Stimulated activated naive CD4-positive, alpha-beta T cell treated with Interleukin-2 at 50 U/mL for 16 hours (primary cell): ENCODE results near the gene H6PD.

Source experiments
- DNase-seq: peaks from one replicate; lab custom pipeline; 2025; lab: John Stamatoyannopoulos, UW

Gene H6PD, protein sequence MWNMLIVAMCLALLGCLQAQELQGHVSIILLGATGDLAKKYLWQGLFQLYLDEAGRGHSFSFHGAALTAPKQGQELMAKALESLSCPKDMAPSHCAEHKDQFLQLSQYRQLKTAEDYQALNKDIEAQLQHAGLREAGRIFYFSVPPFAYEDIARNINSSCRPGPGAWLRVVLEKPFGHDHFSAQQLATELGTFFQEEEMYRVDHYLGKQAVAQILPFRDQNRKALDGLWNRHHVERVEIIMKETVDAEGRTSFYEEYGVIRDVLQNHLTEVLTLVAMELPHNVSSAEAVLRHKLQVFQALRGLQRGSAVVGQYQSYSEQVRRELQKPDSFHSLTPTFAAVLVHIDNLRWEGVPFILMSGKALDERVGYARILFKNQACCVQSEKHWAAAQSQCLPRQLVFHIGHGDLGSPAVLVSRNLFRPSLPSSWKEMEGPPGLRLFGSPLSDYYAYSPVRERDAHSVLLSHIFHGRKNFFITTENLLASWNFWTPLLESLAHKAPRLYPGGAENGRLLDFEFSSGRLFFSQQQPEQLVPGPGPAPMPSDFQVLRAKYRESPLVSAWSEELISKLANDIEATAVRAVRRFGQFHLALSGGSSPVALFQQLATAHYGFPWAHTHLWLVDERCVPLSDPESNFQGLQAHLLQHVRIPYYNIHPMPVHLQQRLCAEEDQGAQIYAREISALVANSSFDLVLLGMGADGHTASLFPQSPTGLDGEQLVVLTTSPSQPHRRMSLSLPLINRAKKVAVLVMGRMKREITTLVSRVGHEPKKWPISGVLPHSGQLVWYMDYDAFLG

DNA sequence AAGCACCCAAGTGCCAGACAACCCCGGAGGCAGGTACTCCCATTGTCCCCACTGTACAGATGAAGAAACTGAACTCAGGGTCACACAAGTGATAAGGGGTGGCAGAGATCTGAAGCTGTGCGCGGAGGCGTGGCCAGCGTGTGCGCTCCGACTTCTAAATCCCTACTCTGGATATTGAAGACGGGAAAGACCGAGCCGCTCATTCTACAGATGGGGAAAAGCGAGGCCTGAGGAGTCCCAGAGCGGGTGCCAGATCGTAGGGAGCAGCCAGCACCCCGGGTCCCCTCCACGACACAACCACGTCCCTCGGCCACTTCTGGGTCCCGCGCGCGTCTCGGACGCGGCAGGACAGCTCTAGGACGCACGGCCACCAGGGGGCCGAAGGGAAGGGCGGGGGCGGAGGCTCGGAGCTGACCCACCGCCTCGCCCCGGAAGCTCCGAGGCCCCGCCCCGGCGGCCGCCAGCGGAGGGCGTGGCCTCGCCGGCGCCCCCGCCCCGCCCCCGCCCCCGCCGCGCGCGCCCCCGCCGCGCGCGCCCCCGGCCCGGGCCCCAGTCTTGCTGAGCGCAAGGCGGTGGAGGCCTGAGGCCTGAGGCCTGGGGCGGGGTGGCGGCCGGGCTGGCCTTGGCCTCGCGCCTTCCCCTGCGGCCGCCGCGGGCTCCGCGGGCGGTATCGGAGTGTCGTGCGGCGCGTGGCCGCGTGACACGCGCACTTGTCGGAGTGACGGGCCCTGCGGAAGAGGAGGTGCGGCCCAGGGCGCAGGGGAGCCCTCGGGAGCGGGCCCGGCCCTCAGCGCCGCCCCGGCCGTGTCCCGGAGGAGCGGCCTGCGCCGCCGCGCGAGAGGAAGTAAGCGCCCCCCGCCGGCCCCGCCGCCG lies at the start of gene H6PD:
H6PD (plus strand) TSS at position 552 of the 873 bp plus-strand sequence. CDS start 10,161 bp downstream, outside the sequence.
- DNase-seq = peak; percentile 69

DNA sequence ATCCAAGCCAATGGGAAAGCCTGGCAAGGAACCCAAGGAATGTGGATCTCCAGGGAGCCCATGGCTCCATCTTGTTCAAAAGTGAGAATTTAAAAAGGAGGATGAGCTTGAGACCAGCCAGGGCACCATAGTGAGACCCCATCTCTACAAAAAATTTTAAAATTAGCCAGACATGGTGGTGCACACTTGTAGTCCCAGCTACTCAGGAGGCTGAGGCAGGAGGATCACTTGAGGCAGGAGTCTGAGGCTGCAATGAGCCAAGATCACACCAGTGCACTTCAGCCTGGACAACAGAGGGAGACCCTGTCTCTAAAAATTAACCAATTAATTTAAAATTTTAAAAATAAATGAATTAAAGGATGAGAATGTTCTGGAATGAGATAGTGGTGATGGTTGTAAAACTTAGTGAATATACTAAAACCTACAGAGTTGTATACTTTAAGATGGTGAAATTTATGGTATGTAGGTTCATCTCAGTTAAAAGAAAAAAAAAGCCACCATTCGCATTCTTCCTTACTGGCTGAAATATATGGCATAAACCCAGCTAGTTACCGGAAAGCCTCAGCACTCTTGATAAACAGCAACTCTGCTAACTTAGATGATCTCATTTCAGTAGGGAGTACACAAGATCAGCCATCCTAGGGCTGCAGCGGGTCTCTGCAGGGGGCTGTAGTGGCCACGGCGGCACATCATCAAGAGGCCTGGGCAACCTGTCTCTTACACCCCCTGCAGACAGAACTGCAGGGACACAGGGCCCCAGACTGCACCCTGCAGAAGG lies 48.3 kb upstream of the H6PD start:
- DNase-seq = no peak

DNA sequence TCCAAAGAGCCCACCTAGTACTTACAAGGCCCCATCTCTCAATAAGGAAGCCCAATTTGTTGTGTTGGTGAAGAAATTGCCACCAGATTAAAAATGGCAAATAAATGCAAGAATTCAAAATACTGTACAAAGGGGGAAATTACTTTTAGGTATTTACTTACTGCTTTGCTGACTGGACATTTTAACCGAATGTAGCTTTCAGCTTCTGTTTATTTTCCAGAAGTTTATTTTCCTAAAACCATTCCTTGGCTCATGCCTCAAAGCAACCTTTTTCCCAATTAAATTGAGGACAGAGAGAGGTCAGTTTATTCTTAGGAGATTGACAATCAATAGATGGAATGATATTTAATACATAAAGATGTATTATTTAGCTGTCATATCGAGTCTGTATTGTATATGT lies 47.6 kb upstream of the H6PD start:
- DNase-seq = no peak

DNA sequence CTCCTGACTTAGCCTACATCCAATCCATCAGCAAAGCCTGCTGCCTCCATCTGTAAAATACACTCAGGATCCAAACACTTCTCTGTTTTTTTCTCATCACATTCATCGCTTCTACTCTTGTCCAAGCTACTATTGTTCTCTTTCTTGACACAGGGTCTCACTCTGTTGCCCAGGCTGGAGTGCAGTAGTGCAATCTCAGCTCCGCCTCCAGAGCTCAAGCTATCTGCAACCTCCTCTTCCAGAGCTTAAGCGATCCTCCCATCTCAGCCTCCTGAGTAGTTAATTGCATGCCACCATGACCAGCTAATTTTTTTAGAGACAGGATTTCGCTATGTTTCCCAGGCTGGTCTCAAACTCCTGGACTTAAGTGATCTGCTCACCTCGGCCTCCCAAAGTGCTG lies 44.3 kb upstream of the H6PD start:
- no peak for DNase-seq

DNA sequence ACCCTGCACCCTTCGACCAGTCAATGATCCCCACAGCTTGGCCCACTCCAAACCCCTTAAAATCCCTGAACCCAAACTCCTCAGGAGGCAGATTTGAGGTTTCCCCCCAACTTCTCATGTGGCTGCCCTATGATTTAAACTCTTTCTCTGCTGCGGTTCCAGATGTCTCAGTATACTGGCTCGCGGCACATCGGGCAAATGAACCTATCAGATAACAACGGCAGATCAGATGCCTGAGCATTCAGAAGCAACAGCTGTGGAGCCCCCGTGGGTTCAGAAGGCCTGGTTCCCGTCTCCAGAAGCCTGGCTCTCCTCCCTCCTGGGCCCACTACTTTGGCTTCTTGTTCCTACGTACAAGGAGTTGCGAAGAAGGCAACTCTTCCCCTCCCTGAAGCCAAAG lies 43.3 kb upstream of the H6PD start:
- DNase-seq = no peak

DNA sequence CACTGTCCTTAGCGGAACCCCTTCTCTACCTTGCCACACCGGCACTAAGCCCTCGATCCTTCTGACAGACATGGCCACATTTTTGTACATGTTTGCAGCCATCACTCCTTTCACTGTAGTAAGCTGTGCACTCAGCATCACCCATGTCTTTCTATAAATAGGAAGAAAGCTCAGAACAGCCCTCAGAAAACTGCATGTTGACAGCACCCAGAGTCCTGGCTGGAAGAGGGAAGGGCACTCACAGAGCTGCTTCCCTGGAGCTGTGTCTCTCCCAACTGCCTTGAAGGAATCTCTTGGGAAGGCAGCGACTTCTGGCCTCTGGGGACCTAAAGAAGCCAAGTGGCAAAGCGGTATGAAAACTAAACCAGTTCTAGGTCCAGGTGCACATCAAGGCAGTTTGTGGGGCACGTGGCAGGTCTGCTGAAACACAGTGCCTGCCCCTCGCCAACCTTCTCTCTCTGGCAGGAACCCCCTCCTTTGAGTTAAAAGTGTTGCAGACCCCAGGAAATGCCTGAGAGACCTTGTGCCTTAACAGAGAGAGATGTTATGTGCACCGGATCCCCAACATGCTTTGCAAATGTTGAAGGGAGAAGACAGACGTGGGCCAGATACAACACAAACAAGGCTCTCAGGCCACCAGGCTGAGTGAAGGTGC lies 41.9 kb upstream of the H6PD start:
- no peak for DNase-seq

DNA sequence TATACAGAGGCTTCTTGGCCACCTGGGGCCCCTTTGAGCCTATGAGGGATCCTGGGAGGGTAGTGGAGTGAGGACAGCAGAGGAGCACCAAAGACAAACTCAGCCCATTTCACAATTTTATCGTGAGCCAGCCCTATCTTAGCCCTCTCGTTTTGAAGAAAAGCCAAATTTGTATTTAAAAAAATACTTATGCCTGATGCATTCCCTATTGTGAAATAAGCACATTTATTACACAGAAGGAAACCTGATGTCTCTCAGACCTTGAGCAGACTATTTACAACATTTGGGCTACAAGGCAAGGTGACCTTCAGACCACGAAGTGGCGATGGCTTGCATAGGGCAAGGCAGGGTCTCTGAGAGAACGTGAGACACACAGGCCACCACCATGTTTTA lies 41.3 kb upstream of the H6PD start:
- no peak for DNase-seq

DNA sequence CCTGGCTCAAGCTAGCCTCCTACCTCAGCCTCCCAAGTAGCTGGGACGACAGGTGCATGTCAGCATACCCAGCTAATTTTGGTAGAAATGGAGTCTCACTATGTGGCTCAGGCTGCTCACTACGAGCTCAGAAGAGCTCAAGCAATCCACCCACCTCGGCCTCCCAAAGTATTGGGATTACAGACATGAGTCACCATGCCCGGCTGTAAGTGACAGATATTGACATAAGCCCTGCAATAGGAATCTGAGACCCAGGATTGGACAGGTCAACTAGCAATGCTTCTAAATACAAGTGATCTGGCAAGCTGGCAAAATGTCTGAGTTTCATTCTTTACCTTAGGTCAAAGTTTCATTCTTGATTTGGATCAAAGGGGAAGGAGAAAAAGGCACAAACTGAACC lies 40.5 kb upstream of the H6PD start:
- DNase-seq = no peak

DNA sequence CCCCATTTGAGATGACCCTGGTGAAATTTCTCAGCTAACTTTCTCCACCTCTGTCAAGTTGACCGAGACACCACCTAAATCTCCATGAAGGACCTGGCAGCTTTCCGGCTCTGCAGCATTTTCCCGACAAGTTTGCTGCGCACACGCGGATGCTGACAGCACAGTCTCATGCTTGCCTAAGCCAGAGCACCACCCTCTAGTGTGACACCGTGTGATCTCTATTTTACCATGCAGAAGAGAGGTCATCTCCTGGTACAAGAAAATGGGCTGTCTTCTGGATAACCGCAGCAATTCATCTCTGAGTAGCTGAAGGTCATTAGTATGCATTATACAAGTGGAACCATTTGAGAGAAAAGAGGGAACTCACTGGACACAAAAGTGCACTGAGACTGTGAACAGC lies 38.9 kb upstream of the H6PD start:
- DNase-seq = no peak

DNA sequence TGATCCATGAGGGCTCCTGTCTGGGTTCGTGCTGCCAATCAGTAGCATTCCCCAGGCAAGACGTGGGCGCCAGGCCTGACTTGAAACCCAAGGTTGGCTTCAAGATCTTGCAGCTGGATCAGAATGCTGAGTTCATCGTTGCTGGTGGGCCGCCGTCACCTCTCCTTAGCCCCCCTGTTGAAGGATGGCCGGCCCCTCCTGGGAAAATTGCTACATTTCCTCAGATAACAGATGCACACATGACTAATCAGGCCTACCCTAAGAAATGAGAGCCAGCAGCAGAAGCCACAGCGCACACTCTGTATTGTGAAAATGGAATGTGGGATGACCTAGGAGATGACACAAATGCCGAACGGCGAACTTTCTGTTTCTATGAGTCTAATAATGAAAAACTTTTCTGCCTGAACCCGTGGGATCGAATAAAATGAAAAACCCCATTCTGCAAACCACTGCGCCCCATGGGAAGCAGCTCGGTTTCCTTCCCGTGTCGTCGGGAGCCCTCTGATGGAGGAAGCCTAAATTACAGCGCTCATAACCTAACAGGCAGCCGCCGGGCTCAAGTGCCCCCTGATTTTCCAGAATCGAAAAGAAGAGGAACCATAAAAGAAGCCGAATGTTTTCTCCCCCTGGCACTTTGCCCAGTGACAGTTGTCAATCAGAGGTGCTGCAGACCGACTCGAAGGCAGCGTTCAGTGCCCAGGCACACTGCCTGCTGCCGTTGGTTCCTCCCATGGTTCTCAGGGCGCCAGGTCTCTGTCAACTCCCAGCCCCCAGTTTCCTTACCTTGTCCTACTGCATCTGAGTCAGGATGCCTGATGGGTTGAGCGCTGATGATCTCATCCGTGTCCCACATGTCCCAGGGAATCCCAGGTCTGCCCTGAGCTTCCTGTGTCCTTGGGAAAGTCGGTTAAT lies 38.2 kb upstream of the H6PD start:
- peak; percentile 58 for DNase-seq

DNA sequence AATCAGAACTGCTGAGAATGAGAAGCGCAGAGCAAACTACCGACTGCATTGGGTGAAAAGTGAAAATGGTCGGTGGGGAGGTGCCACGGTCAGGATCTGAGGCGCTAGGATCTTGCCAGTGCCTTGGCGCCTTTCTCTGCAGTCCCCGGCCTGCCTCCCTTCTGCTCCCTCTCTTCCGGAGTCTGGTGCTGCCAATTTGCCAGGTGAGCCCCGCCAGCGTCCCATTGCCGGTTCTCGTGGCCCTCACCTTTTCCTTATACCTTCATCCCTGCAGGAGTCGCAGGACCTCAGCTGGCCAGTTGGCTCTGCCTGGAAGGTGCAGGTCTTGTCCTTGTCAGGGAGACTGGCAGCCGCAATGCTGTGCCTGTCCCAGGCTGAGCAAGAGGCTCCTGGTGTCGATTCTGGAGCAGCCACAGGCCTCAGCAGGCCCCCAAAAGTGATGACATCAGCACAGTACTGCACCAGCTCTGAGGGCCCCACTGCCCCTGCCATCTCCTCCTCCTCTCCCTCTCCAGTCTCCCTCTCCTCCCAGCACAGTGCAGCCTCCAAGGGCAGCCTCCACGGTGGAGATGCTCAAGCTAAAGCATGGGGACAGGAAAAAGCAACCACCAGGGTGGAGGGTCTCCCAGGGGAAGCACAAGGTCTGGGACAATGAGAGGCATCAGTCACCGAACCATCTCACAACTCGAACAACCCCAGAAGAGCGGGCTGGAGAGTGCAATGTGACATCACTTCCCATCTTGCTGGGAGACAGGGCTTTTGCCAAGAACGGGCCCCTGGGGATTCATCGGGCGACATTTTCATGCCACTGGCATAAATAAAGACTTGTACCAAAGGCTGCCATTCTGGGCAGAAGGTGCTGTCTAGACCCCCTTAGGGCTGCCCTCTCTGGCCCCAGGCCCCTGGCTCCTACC lies 37.1 kb upstream of the H6PD start:
- no peak for DNase-seq

DNA sequence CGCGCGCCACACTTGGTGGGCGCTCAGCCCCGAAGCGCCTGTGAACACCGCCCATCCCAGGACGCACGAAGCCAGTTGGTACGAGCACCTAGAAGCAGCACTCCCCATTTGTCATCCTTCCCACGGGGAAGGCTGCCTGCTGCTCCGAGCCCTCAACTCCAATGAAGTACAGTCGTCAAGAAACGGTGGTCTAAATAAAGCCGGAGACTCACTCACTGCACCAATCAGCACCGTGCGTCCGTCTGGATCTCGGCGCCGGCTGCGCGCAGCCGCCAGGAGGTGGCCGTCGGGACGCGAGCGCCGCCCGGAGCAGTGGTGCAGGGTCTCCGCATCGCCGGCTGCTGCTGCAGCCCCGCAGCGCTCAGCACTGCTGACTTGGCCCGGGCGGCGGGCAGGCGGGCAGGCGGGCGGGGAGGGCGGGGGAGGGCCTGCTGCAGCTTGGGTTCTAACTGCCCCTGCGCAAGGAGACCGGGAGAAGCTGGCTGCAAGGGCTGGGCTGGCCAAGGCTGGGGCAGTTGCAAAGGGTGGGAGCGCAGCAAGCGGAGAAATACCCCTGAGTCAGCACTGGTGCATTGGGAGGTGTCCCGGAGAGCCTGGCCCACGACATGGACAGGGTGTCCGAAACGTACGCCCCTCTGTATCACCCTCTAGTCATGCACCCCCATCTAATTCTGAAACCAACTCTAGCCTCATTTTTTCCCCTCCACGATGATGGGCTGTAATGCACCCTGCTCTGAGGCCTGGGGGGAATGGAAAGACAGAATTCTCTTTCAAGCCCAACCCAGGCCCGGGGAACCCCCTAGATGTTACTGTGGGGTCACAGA lies 35.8 kb upstream of the H6PD start:
- DNase-seq = no peak

DNA sequence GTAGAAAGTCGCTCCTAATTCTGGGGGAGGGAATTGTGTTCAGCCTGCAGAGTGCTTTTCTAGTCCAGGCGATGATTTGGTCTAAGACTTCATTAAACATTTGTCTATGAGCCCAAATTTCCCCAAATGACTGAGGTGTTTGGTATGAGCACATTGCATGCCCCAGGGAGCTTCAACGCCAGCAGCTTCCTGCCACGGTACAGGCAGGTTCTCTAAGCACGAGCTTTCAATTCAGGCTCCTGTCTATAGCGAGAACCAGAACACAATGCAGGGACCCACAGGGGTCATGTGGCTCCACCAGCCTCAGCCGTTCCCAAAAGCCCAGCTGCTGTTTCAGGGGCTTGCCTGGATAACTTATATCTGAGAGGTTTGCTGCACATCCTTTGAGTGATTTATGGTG lies 34.1 kb upstream of the H6PD start:
- DNase-seq = no peak

DNA sequence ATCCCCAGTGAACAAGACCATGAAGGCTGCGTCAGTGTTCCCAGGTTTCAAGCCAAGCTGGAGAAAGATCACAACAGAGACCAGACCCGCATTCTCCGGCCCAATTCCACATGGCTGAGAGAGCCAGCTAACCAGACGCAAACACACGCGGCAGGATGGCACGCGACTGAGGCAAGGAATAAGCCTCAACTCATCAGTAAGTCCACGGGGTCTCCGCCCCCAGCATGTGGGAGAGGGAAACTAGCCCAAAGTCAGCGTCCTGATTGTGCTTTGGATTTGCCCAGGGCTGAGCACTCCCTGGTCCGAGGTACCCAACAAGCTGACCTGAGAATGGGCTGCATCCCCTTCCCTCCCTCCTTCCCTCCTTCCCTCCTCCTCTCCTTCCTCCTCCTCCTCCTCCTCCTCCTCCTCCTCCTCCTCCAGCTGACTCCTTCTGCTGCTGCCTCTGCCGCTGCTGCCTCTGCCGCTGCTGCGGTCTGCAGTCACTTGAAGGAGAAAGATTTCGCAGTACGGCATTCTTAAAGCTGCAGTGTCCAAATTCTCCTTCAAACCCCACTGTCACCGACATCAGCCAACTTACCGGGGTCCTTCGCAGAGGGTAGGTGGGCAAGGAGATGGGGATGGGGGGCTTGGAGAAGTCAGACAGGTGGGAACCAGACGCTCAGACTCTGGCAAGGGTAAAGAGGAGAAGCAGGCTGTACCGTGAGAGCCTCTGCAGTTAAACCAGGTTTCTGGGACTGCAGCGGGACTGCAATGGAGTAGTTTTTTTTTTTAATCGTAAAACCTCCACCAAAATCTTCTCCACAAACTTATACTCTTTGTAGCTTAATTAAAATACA lies 33.0 kb upstream of the H6PD start:
- DNase-seq = peak; percentile 13

DNA sequence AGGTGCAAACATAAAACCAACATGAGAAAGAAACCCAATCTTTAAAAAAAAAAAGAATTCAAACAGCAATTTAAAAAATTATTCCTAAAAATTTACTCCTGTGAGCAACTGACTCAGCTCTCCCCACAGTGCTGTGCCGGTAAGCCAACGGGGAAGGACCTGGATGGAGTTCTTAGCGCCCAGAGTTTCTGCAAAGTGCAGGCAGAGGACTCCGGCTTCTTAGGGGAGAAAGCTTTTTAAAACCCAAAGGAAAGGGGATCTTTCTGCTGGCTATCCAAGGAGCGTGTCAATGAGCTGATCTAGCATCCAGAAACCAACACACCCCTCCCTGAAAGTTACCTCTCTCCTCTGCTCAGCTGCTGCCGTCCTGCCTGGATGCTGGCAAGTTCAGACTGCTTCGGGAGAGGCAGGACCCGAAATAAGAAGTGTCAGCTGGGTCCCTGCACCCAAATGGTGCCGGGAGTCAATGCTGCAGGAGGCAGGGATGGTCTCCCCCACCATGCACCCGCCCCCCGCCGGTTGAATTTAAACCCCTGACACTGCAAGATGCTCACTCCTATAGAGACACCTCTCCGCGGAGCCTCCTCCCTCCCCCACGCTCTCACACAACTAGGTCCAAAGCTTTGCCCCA lies 32.2 kb upstream of the H6PD start:
- no peak for DNase-seq

DNA sequence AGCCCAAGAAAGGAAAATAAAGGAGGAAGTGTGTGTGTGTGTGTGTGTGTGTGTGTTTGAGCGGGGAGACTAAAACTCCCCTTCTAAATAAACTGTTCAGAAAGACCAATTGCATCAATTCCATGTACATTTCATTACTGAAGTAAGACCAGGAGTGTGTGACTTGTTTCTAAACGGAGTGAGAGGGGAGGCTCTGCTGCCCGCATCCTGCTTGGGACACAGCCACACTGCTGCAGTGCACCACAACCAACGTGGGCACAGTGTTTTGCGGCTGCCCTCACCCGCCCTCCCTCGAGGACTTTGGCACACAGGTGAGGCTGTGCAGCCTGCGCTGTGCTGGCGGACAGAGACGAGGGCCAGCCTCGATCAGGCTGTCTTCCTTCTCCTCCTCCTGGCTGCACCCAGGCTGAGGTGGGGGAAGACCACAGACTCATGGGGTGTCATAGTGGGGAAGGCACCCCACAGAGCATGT lies 31.0 kb upstream of the H6PD start:
- peak; percentile 12 for DNase-seq
